Neural crest cell (in vitro differentiated cells): Measurements from ENCODE around the gene CELSR2. TPM values are rescaled to one million over a fixed set of nuclear protein-coding genes. Genes with fewer than 3 reads are reported as not detected.

Experiments
- DNase-seq: peaks from one replicate; pipeline ENCODE4 v3.0.0; 2021; ENCODE audit warnings: low read depth, mixed read lengths, low spot score
- H3K27ac Mint-ChIP-seq: one replicate; pipeline ENCODE4 v1.8.0; 2021; ENCODE audit warnings: mild to moderate bottlenecking, mixed read lengths; ENCODE audit not compliant: unreplicated experiment
- H3K27me3 Mint-ChIP-seq: 2 replicates; pipeline ENCODE4 v1.8.0; 2021; ENCODE audit warnings: low read depth, mild to moderate bottlenecking, mixed read lengths
- H3K36me3 Mint-ChIP-seq: 2 replicates; pipeline ENCODE4 v1.8.0; 2021; ENCODE audit warnings: low read depth, mild to moderate bottlenecking, mixed read lengths
- H3K4me1 Mint-ChIP-seq: 2 replicates; pipeline ENCODE4 v1.8.0; 2021; ENCODE audit warnings: mixed read lengths
- H3K4me3 Mint-ChIP-seq: one replicate; pipeline ENCODE4 v1.8.0; 2021; ENCODE audit warnings: mild to moderate bottlenecking, mixed read lengths
- H3K9me3 Mint-ChIP-seq: 2 replicates; pipeline ENCODE4 v1.8.0; 2021; ENCODE audit warnings: mixed read lengths
- total RNA-seq: library from RNA; stranded (reverse); gene quantifications from 2 replicates; pipeline ENCODE4 v1.2.1, GENCODE V29; 2021
- TF ChIP-seq, protein P1 (sequence below): fragments of 200-600 bp; sonication (generic); conservative IDR thresholded peaks from 2 replicates; pipeline ENCODE4 v1.5.0; 2021; ENCODE audit warnings: antibody characterized with exemption, mild to moderate bottlenecking

The CELSR2 gene
- total RNA-seq, 1 donor from 2014 or later, result 97.1 TPM

DNA sequence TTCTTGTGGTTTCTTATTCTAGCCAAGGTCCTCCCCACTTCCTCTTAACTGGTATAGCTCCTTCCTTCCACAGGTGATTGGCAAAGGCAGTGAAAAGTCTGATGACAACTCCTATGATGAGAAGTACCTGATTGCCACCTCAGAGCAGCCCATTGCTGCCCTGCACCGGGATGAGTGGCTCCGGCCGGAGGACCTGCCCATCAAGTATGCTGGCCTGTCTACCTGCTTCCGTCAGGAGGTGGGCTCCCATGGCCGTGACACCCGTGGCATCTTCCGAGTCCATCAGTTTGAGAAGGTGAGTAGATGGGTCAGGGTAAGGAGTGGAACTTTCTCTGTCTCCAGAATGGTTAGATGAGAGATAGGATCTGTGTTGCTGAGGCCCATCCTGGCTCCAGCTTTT, 14.2 kb upstream of the CELSR2 start:
- TF ChIP-seq, protein P1, sequence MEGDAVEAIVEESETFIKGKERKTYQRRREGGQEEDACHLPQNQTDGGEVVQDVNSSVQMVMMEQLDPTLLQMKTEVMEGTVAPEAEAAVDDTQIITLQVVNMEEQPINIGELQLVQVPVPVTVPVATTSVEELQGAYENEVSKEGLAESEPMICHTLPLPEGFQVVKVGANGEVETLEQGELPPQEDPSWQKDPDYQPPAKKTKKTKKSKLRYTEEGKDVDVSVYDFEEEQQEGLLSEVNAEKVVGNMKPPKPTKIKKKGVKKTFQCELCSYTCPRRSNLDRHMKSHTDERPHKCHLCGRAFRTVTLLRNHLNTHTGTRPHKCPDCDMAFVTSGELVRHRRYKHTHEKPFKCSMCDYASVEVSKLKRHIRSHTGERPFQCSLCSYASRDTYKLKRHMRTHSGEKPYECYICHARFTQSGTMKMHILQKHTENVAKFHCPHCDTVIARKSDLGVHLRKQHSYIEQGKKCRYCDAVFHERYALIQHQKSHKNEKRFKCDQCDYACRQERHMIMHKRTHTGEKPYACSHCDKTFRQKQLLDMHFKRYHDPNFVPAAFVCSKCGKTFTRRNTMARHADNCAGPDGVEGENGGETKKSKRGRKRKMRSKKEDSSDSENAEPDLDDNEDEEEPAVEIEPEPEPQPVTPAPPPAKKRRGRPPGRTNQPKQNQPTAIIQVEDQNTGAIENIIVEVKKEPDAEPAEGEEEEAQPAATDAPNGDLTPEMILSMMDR, result no peak
- peaks cover 42% of the 10 kb centered on the region for H3K4me1 Mint-ChIP-seq
- H3K27ac Mint-ChIP-seq, result no peak overlapping the region
- no peaks in the 10 kb centered on the region for H3K27me3 Mint-ChIP-seq
- DNase-seq, result no peak
- H3K4me3 Mint-ChIP-seq, result no peak overlapping the region
- no peaks in the 10 kb centered on the region for H3K9me3 Mint-ChIP-seq
- peaks cover 39% of the 10 kb centered on the region for H3K36me3 Mint-ChIP-seq

- DNase-seq, result no peak
- TF ChIP-seq, protein P1, result no peak
- H3K36me3 Mint-ChIP-seq, result peaks cover 23% of the 10 kb centered on the region
- peak overlapping the region; percentile 83 for H3K27ac Mint-ChIP-seq
- no peaks in the 10 kb centered on the region for H3K9me3 Mint-ChIP-seq
- no peaks in the 10 kb centered on the region for H3K27me3 Mint-ChIP-seq
- no peak overlapping the region for H3K4me3 Mint-ChIP-seq
- peaks cover 40% of the 10 kb centered on the region for H3K4me1 Mint-ChIP-seq
Measured at GRCh38 chr1:109237512-109237911, 11.8 kb upstream of the CELSR2 start.

GRCh38 chr1:109238382-109238781, 11.0 kb upstream of the CELSR2 start:
- Mint-ChIP-seq H3K4me3 (peak overlapping the region; percentile 24), H3K4me1 (peaks cover 49% of the 10 kb centered on the region), H3K27ac (no peak overlapping the region), H3K27me3 (no peaks in the 10 kb centered on the region), H3K9me3 (no peaks in the 10 kb centered on the region), H3K36me3 (peaks cover 22% of the 10 kb centered on the region)
- TF ChIP-seq, protein P1, result no peak
- DNase-seq, result no peak

DNA sequence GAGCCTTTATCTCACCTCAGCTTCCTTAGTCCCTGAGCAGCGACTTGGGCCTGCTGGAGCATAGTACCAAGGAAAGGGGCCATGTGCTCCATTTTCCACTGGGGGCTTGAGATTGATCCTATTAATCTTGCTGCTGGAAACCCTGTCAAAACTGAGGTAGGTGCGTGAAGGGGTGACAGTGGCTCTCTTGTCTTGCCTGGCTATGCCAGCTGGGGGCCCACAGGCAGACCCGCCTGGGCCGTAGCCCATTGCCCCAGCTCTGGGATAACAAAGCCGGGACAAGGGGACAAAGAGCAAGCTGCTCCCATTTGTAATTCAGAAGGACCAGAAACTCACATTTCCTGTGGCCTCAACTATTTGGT, 10.3 kb upstream of the CELSR2 start:
- peaks cover 49% of the 10 kb centered on the region for H3K4me1 Mint-ChIP-seq
- H3K4me3 Mint-ChIP-seq, result no peak overlapping the region

DNA sequence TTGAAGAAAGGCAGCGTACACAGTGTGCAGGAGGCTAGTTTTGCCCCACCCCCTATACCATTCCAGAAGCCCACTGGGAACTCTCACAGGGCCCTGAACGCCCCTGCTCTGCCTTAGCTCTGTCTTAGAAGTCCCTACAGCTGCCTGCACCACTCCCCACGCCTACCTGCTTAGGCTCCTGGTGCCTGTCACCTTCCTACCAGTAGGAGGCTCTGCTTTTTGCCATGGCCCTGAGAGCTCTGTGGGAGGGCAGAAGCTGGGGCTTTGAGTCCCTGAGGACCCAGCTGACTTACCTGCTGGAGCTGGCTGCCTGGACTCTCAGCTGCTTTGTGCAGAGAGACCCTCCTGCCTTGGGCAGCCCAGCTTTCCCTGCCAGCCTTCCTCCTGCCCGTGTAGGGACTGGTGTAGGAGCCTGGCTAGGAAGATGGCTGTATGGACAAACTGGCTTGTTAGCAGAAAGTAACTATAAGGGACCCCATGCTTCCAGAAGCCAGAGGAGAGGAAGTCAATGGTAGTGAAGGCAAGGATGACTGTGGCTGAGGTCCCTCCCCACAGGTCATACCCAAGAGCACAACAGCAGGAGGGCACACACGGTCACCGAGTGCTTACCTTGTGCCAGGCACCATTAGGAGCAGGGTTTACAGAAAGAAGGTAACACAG, 9.8 kb upstream of the CELSR2 start:
- no peak for DNase-seq
- TF ChIP-seq, protein P1, result peak; percentile 68
- H3K4me3 Mint-ChIP-seq, result peak overlapping the region; percentile 35
- H3K4me1 Mint-ChIP-seq, result peaks cover 49% of the 10 kb centered on the region
- no peaks in the 10 kb centered on the region for H3K9me3 Mint-ChIP-seq
- no peaks in the 10 kb centered on the region for H3K27me3 Mint-ChIP-seq
- H3K27ac Mint-ChIP-seq, result peak overlapping the region; percentile 20
- H3K36me3 Mint-ChIP-seq, result peaks cover 22% of the 10 kb centered on the region

More for the DNA sequence above, 10.3 kb upstream of the CELSR2 start:
- Mint-ChIP-seq H3K36me3 (peaks cover 22% of the 10 kb centered on the region), H3K9me3 (no peaks in the 10 kb centered on the region), H3K27ac (peak overlapping the region; percentile 21), H3K27me3 (no peaks in the 10 kb centered on the region)
- TF ChIP-seq, protein P1, result no peak
- no peak for DNase-seq
